ENCODE measurements around the gene HAPLN3.

GRCh38 chr15:88901508-88902220, 6.3 kb upstream of the HAPLN3 start:
- TF ChIP-seq POLR2A (IDR thresholded peaks at IDR 0.05; ENCODE audit: low read depth, low read length) (no peak), POLR2AphosphoS5 (IDR thresholded peaks at IDR 0.05; ENCODE audit: low read depth, low read length) (no peak)
